Keratinocyte (primary cell): Measurements from ENCODE around the gene GPR137. TPM values are rescaled to one million over a fixed set of nuclear protein-coding genes. Genes with fewer than 3 reads are reported as not detected.

Experiments used
- DNase-seq: peaks from one replicate; pipeline ENCODE4 v3.0.0-alpha.2; 2011; ENCODE audit warnings: low read depth, missing footprints, low spot score
- FAIRE-seq: peaks from 2 replicates; lab custom pipeline; 2011; peaks lifted over from hg19 to GRCh38; lab: Jason Lieb, UNC
- H2AFZ ChIP-seq: 2 replicates; pipeline ENCODE4 v1.6.0; 2012; ENCODE audit warnings: low read length, control low read depth, inconsistent platforms; ENCODE audit not compliant: control insufficient read depth
- H3K27ac ChIP-seq: 2 replicates; pipeline ENCODE4 v1.5.1; 2011; ENCODE audit warnings: low read length; ENCODE audit not compliant: control insufficient read depth, insufficient read depth
- H3K27me3 ChIP-seq: 3 replicates; pipeline ENCODE4 v1.6.0; 2011; ENCODE audit warnings: low read length; ENCODE audit not compliant: control insufficient read depth, insufficient read depth; ENCODE audit errors: extremely low read depth
- H3K36me3 ChIP-seq, 2 experiments: 2 replicates in 1 of 2; 3 replicates in 1 of 2; pipeline ENCODE4 v1.5.1; 2011; ENCODE audit warnings: low read length in 2 of 2, mild to moderate bottlenecking in 1 of 2; ENCODE audit not compliant: control insufficient read depth in 2 of 2, insufficient read depth in 2 of 2; ENCODE audit errors: extremely low read depth in 1 of 2
- H3K4me1 ChIP-seq: 3 replicates; pipeline ENCODE4 v1.5.1; 2011; ENCODE audit warnings: low read length; ENCODE audit not compliant: control insufficient read depth, insufficient read depth; ENCODE audit errors: extremely low read depth
- H3K4me2 ChIP-seq: 3 replicates; pipeline ENCODE4 v1.6.0; 2011; ENCODE audit warnings: low read depth, low read length; ENCODE audit not compliant: control insufficient read depth, insufficient read depth; ENCODE audit errors: extremely low read depth
- H3K4me3 ChIP-seq, 3 experiments: fragments of 200-600 bp in 1 of 3; sonication (generic) in 1 of 3; 2 replicates in 2 of 3; 3 replicates in 1 of 3; pipeline ENCODE4 v1.5.1; 2011 to 2016; ENCODE audit warnings: low read length in 3 of 3, mild to moderate bottlenecking in 3 of 3, control low read depth in 2 of 3, inconsistent platforms in 1 of 3, low read depth in 1 of 3, mixed read lengths in 1 of 3, mixed run types in 1 of 3, moderate library complexity in 1 of 3; ENCODE audit not compliant: control insufficient read depth in 2 of 3, insufficient read depth in 2 of 3; ENCODE audit errors: extremely low read depth in 1 of 3
- H3K79me2 ChIP-seq: 2 replicates; pipeline ENCODE4 v1.6.0; 2012; ENCODE audit warnings: low read length; ENCODE audit not compliant: control insufficient read depth, insufficient read depth
- H3K9ac ChIP-seq: 3 replicates; pipeline ENCODE4 v1.6.0; 2011; ENCODE audit warnings: low read length; ENCODE audit not compliant: control insufficient read depth, insufficient read depth; ENCODE audit errors: extremely low read depth
- H3K9me1 ChIP-seq: 3 replicates; pipeline ENCODE4 v1.6.0; 2011; ENCODE audit warnings: low read length; ENCODE audit not compliant: control insufficient read depth, insufficient read depth; ENCODE audit errors: extremely low read depth
- H3K9me3 ChIP-seq: 2 replicates; pipeline ENCODE4 v1.5.1; 2012; ENCODE audit warnings: low read depth, low read length; ENCODE audit not compliant: control insufficient read depth
- H4K20me1 ChIP-seq: 3 replicates; pipeline ENCODE4 v1.6.0; 2011; ENCODE audit warnings: low read length; ENCODE audit not compliant: control insufficient read depth, insufficient read depth; ENCODE audit errors: extremely low read depth
- EZH2 ChIP-seq: IDR thresholded peaks from one replicate; pipeline ENCODE4 v1.6.1; 2012; ENCODE audit warnings: inconsistent platforms, mild to moderate bottlenecking, low read length, moderate library complexity
- dilution Hi-C: fragments of 300-500 bp; cut with MboI; formaldehyde crosslinking; loops from one replicate; pipeline ENCODE4 v1.7.0; 2020; ENCODE audit warnings: low sequenced_read_pairs; ENCODE audit not compliant: extremely low pct_ligation_motif_present
- polyA plus RNA-seq, 5 experiments: library from polyadenylated mRNA; depleted of rRNA in 3 of 5; stranded (reverse) in 3 of 5; stranded (forward) in 1 of 5; unstranded in 1 of 5; fragments of >200 nt; gene quantifications; 1 replicate in 1 of 5; 2 replicates in 3 of 5; 3 replicates in 1 of 5; pipeline versions ENCODE4 v1.2.1 to v1.2.3, GENCODE V29; 2011 to 2012; ENCODE audit warnings: missing spikeins in 2 of 5, low read depth in 1 of 5, low replicate concordance in 1 of 5
- TF ChIP-seq, protein P1 (sequence below), 3 experiments: IDR thresholded peaks in 1 of 3; conservative IDR thresholded peaks in 1 of 3; optimal IDR thresholded peaks in 1 of 3; 2 replicates in 2 of 3; 3 replicates in 1 of 3; pipeline versions ENCODE3 to v1.5.1; 2011; ENCODE audit warnings: low read length in 3 of 3, mild to moderate bottlenecking in 3 of 3, moderate library complexity in 2 of 3, control low read depth in 1 of 3, inconsistent platforms in 1 of 3; ENCODE audit not compliant: insufficient read depth in 2 of 3; ENCODE audit errors: extremely low read depth in 1 of 3

The GPR137 gene
- polyA plus RNA-seq, 1 donor (not counting 4 experiments of a cell fraction or from before 2014, with no cell fraction given) = 6.6 TPM

DNA sequence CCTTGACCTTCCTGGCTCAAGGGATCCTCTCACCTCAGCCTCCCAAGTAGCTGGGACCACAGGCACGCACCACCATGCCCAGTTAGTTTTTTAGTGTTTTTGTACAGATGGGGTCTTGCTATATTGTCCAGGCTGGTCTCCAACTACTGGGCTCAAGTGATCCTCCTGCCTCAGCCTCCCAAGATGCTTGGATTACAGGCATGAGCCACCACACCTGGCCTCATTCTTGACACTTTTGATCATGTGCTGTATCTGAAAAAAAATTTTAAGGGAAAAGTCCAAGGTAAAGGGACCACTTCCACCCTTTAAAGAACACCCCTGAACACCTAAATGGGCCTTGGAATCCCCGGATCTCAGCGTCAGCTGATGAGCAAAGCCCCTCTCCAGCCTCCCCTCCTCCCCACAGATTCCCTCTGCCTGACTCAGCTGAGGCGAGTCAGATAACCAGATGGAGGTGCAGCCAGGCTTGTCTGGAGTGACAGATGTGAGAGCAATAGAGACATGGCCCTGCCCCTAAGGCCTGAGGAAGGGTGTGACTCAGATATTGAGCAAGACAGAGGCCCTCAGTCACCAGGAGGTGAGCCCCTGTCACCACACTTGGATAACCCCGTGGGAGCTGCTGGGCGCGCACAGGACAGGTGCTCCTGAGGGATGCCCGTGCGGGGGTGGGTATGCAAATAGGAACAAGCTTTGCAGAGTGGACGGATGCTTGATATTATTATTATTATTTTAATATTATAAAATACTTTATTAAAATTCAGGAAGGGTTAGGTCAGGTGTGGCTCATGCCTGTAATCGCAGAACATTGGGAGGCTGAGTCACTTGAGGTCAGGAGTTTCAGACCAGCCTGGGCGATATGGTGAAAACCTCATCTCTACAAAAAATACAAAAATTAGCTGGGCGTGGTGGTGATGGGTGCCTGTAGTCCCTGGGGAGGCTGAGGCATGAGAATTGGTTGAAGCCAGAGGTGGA is 49.4 kb downstream of the GPR137 start:
- Histone ChIP-seq H3K9ac (peak overlapping the region; percentile 9), H4K20me1 (no peaks in the 10 kb centered on the region), H3K36me3 (no peaks in the 10 kb centered on the region), H3K4me2 (peak overlapping the region; percentile 3), H3K27me3 (no peaks in the 10 kb centered on the region), H3K27ac (peak overlapping the region; percentile 81), H3K9me1 (no peaks in the 10 kb centered on the region), H2AFZ (no peak overlapping the region), H3K79me2 (no peaks in the 10 kb centered on the region), H3K4me3 (no peak overlapping the region), H3K4me1 (peaks cover 20% of the 10 kb centered on the region), H3K9me3 (no peaks in the 10 kb centered on the region)
- DNase-seq (peak; percentile 99), FAIRE-seq (peak; percentile 76)
- dilution Hi-C loops = no loop called here
- TF ChIP-seq EZH2 = no peak

DNA sequence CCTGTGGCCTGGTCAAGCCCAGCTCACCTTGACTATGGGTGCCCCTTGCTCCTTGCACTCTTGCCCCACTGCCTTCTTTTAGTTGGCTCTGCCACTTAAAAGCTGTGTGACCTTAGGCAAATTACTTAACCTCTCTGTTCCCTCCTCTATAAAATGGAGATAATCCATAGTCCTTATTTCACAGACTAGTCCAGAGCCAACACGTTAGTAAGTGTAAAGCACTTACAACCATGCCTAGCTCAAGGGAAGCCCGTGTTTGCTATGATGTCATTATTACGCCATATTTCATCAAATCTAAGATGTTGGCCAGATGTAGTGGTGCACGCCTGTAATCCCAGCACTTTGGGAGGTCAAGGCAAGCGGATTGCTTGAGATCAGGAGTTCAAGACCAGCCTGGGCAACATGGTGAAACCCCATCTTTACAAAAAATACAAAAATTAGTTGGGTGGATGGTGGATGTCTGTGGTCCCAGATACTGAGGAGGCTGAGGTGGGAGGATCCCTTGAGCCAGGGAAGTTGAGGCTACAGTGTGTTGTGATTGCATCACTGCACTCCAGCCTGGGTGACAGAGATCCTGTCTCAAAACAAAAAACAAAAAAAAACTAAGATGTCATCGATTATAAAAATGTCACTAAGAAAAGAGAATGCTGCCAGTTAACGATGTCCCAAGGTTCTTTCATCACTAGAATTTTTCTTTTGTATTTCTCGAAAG is 52.0 kb downstream of the GPR137 start:
- Histone ChIP-seq H3K36me3 (no peaks in the 10 kb centered on the region), H3K27me3 (no peaks in the 10 kb centered on the region), H3K9me1 (no peaks in the 10 kb centered on the region), H2AFZ (no peak overlapping the region), H3K4me1 (peaks cover 11% of the 10 kb centered on the region), H4K20me1 (no peaks in the 10 kb centered on the region), H3K27ac (no peak overlapping the region), H3K9ac (no peak overlapping the region), H3K4me2 (no peak overlapping the region), H3K4me3 (no peak overlapping the region), H3K79me2 (no peaks in the 10 kb centered on the region), H3K9me3 (no peaks in the 10 kb centered on the region)
- dilution Hi-C loops = no loop called here
- no peak for FAIRE-seq
- TF ChIP-seq, protein P1, sequence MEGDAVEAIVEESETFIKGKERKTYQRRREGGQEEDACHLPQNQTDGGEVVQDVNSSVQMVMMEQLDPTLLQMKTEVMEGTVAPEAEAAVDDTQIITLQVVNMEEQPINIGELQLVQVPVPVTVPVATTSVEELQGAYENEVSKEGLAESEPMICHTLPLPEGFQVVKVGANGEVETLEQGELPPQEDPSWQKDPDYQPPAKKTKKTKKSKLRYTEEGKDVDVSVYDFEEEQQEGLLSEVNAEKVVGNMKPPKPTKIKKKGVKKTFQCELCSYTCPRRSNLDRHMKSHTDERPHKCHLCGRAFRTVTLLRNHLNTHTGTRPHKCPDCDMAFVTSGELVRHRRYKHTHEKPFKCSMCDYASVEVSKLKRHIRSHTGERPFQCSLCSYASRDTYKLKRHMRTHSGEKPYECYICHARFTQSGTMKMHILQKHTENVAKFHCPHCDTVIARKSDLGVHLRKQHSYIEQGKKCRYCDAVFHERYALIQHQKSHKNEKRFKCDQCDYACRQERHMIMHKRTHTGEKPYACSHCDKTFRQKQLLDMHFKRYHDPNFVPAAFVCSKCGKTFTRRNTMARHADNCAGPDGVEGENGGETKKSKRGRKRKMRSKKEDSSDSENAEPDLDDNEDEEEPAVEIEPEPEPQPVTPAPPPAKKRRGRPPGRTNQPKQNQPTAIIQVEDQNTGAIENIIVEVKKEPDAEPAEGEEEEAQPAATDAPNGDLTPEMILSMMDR (optimal IDR thresholded peaks at IDR 0.05 in 1 of 3, IDR thresholded peaks at IDR 0.05 in 1 of 3, conservative IDR thresholded peaks at IDR 0.05 in 1 of 3; ENCODE audit: extremely low read depth in 1 of 3, insufficient read depth in 2 of 3, low read length in 3 of 3) = no peak
- no peak for TF ChIP-seq EZH2
- no peak for DNase-seq
